Measurements from ENCODE around the gene TWIST1.

The TWIST1 gene

GRCh38 chr7:19079066-19079465 lies 38.4 kb downstream of the TWIST1 start:
- no peak for TF ChIP-seq CTCF (IDR thresholded peaks at IDR 0.05)
- H3K27ac ChIP-seq, result no peak overlapping the region
- H3K4me3 ChIP-seq, result no peak overlapping the region
- DNase-seq (ENCODE audit: low spot score), result no peak

GRCh38 chr7:19069842-19070241 lies 47.6 kb downstream of the TWIST1 start:
- no peak overlapping the region for H3K4me3 ChIP-seq
- DNase-seq (ENCODE audit: low spot score), result no peak
- no peak overlapping the region for H3K27ac ChIP-seq
- no peak for TF ChIP-seq CTCF (IDR thresholded peaks at IDR 0.05)

GRCh38 chr7:19066170-19066569 lies 51.3 kb downstream of the TWIST1 start:
- no peak for DNase-seq (ENCODE audit: low spot score)
- no peak overlapping the region for H3K27ac ChIP-seq
- no peak for TF ChIP-seq CTCF (IDR thresholded peaks at IDR 0.05)
- no peak overlapping the region for H3K4me3 ChIP-seq

All from coronary artery (tissue), 2 donors.